GM19438 (cell line): ENCODE data around the gene GNPDA1.

ENCODE experiments used
- ATAC-seq: cut with Tn5 transposase; IDR thresholded peaks from one replicate; pipeline ENCODE4 v1.9.1; 2021; ENCODE audit warnings: low read depth; ENCODE audit not compliant: unreplicated experiment

GNPDA1 gene

DNA sequence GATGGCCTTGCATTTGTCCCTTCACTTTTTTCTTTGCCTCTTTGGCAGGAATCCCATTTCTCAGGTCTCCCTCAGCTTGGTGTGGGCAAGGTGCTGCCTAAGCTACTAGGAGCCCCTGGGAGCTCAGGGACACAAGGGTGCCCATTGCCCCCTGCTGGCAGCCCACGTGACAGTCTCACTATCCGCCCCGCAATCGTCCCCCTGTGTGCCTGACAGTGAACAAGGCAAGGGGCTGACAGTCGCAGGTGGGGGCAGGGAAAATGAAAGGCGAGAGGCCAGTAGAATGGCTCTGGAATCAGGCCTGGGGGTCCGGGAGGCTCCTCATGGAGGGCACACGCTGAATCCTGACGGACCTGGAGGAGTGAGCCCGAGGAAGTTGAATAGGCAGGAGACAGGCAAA, 52.8 kb downstream of the GNPDA1 start:
- ATAC-seq = no peak

DNA sequence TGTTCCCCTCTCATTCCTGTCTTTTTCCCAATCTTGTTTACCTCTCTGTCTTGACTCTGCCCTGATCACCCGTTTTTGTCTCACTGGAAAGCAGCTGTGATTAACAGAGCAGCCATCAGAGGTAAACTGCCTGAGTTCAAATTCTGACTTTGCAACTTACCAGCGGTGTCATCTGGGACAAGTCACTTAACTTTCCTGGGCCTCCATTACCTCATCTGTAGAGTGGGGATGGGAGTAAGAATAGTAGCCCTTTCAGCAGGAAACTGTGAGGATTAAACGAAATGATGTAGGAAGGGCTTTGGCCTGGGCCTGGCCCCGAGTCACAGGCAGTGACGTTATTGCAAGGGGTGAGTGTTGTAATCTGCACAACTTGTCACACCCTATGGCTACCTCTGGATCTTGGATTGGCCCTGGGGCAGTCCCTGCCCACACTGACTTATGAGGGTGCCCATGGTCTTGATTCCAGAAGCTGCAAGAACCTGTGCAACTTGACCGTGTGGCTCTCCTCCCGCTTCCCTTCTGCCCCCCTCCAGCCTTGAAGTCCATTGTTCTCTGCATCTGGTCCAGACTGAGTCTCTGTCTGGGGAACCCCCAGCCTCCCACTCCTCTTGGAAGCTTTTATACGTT, 54.2 kb downstream of the GNPDA1 start:
- ATAC-seq = no peak

DNA sequence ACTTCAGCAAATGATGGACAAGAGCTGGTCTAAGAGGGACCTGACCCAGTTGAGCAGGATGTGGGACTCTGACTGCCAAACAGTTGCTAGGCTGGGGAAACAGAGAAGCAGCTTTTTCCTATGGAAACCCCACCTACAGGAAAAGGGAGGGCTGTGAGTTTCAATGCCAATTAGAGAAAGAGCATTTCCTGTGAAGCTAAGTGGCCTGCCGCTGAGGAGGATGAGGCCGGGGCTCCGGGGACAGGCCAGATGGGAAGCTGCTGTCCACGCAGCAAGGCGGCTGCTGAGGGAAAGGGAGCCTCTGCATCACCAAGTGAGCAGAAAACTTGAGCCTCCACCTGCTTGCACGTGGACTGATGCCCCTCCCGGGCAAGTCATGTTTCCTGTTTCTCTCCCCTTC, 54.7 kb downstream of the GNPDA1 start, which contains the start of gene PCDH12:
Gene PCDH12, minus strand, starts transcription at position 90 of the 400 bp plus-strand sequence. CDS start 351 bp downstream, outside the sequence.
- ATAC-seq = no peak

DNA sequence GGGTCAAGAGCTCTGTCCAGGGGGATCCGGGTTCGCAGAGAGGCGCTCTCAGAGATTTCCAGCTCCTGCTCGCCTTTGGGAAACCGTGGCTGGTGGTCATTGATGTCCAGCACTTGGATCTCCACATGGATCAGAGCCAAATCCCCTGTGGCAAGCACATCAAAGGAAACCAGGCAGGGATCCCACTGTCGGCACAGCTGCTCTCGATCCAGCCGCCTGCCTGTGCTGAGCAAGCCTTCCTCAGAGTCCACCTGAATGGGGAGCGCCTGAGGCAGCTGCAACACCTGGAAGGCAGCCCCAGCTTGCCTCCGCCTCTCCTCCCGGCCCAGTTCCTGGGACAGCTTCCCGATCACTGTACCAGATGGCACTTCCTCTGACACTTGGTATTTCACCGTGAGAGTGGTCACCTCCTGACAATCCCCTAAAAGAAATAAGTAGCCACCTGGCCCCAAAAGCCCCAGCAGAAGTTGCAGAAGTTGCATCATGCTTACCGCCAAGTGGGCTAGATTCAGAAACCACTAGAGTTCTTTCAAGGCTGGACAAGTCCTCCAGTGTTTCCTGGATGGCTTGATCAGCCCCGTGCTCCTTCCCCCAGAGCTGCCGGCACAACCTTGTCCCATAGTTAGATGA, 55.3 kb downstream of the GNPDA1 start:
- no peak for ATAC-seq

DNA sequence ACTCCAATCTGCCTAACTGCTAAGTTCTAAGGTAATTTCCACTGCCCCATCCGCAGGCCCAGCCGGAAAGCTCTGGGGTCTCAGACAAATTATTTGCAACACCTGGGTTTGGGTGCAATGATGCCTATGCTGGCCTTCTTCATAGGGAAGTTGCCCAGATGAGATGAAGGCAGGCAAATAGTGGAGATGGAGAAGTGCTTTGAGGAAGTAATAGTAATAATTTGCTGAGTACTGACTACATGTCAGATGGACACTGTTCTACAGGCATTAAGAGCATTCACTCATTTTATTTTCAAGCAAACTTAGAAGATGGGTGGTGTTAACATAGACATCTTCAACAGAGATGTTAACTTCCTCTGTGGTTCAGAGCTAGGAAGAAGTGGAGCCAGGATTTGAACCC, 58.6 kb downstream of the GNPDA1 start:
- ATAC-seq = no peak

DNA sequence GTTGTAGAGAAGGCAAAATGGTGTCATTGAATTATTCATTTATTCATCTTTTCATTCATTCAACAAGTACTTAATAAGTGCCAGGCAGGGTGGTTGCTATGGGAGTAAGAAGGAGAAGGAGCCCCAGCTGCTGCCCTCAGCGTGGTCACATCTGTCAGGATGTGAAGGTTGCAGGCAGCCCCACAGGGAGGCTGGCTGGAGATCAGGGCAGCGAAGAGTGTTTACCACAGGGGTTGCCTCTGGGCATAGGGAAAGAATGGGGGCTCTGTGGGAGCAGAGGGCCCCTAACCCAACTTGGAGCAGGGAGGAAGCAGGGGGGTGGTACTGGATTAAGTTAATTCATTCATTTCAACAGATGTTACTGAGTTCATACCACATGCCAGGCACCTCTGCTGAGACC, 60.8 kb downstream of the GNPDA1 start:
- no peak for ATAC-seq

GRCh38 chr5:141951332-141951781, 61.5 kb downstream of the GNPDA1 start:
- peak; percentile 78 for ATAC-seq
